SW480 (cell line): ENCODE measurements around the gene CAMTA1.

Experiments used
- DNase-seq: peaks from one replicate; pipeline ENCODE4 v3.0.0-alpha.2; 2016; ENCODE audit warnings: low spot score

The CAMTA1 gene

DNA sequence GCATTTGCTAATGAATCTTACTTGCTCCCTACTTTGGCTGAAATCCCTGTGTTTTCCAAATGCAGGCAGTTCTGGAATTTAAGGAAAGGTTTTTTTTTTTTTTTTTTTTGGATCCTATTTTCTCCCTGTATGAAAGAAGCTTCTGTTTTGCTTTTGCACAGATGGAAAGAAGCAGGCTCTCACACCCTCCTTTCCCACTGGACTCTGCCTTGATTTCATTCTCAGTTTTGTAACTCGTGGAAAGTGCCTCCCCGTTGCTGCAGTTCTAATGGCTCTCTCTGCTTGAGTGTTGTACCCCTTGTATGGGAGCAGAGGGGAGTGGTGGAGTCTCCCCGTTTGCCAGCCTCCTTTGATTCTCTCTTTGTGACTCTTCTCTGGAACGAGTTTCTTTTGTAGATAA is 291.9 kb downstream of the CAMTA1 start:
- no peak for DNase-seq

- DNase-seq = no peak
Observed at GRCh38 chr1:7077970-7078369, 292.7 kb downstream of the CAMTA1 start.

- DNase-seq = no peak
Observed at GRCh38 chr1:7079637-7080036, 294.4 kb downstream of the CAMTA1 start.

- DNase-seq = no peak
Observed at GRCh38 chr1:7084232-7084894, 299.1 kb downstream of the CAMTA1 start.

- no peak for DNase-seq
Observed at GRCh38 chr1:7085521-7085920, 300.3 kb downstream of the CAMTA1 start.

DNA sequence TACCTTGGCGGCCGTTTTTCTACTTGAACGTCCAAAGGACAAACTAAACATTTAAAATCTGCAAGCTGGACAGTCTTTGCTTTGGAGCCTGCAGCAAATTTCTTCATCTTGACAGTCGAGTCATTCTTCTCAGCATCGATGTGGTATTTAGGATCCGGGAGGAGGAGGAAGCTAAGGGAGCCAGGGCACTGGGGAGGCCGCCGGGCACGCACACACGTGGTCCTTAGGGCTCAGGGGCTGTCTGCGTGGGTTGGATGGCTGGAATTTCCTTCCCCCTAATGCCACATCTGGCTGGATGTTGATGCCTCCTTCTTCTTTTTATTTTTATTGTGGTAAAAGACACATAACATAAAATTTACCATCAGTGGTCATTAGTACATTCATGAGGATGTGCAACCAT is 300.9 kb downstream of the CAMTA1 start:
- DNase-seq = no peak

- DNase-seq = no peak
Observed at GRCh38 chr1:7087888-7088287, 302.6 kb downstream of the CAMTA1 start.

- no peak for DNase-seq
Observed at GRCh38 chr1:7089497-7089896, 304.2 kb downstream of the CAMTA1 start.

DNA sequence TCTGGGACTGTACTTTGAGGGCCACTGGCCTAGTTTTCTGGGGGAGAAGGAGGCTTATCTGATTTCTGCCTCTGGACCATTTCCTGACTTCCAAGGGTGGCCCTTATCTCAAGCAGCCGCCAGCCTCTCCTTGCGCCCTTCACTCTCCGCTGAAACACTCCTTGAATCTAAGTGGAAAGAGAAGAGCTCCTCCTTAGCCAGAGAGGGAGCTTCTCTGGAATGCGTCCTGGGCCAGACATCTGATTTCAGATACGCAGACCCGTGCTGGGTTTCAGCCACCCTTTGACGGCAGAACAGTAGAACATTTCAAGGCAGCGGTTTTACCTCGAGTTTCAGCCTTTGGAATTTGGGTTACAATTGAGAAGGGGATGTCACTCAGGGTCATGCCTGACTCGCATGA is 308.0 kb downstream of the CAMTA1 start:
- no peak for DNase-seq

- no peak for DNase-seq
Observed at GRCh38 chr1:7094086-7094485, 308.8 kb downstream of the CAMTA1 start.

DNA sequence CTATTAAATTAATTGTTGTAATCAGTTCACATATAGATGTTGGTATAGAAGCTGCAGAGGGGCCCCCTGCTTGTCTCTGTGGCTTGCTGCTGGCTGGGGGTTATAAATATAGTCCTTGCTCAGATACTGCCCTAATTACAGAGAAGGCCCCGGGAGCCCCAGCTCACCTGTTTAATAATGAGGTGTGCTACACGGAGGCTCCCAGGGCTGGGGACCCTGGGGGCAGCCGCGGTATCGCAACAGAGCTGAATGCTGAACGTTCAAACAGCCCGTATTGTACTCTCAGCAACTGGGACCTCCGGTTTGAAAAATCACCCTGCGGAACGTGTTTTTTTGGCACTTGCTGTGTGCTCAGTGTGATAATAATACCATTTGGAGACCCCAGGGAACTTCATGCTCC is 309.3 kb downstream of the CAMTA1 start:
- DNase-seq = no peak

GRCh38 chr1:7095343-7095964 is 310.2 kb downstream of the CAMTA1 start:
- no peak for DNase-seq

DNA sequence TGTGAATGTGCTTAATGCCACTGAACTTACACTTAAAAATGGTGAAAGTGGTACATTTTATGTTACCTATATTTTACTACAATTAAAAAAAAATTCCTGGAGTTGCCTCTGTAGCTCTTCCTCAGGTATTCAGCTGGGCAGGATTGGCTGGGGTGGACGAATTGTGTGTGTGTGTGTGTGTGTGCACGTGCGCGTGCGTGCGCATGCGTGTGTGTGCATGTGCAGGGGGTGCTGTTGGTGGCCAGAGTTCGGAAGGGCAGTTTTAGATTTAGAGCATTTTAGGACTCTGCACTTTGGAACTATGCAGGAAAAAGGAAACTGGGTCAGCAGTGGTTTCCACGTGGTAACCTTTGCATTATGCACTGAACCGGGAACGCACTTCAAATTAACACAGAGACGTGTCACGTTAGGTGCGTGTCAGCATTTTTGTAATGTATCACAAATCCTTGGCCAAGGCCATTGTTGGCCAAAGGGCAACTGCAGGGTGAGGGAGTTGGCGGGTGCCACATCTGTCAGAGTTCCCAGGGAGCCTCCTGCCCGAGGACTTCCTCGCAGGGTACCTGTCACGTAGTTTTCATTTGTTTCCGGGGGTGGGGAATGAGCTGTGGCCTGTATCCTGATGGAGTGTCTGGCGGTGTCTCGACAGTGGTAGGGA is 312.8 kb downstream of the CAMTA1 start:
- DNase-seq = no peak

DNA sequence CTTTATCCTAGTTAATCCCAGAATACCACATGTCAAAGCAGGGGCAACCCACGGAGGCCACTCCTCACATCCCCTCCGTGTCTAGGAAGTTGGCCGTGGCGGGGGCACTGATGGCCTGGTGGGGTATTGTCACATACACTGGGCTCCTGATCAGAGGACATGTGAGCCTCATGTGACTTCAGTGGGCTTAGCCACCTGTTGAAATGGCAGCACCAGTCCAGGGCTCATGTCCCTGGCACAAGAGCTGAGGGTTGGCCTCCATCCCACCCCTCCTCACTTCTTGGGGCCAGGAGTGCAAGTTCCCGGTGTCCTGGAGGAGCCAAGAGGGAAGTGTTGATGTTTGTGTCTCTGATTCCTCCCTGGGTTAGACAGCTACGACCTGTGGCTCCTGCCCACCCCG is 313.4 kb downstream of the CAMTA1 start:
- no peak for DNase-seq

DNA sequence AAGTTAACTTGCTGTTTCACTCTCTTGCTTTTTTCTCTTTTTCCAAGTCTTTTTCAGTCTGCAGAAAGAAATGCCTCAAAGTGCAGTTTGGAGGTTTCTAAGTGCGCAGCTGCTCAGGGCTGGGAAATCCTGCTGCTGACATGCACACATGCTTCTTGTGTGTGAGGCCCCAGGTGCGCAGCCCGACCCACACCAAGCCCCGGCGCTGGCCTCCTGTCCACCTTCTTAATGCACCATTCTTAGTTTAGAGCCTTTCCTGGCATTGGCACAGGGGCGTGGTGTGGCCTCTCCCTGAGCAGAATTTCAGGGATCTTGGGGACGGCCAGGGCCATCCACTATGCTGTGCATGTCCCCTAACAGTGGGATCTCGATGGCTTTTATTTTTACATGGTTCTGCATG is 315.2 kb downstream of the CAMTA1 start:
- DNase-seq = no peak

DNA sequence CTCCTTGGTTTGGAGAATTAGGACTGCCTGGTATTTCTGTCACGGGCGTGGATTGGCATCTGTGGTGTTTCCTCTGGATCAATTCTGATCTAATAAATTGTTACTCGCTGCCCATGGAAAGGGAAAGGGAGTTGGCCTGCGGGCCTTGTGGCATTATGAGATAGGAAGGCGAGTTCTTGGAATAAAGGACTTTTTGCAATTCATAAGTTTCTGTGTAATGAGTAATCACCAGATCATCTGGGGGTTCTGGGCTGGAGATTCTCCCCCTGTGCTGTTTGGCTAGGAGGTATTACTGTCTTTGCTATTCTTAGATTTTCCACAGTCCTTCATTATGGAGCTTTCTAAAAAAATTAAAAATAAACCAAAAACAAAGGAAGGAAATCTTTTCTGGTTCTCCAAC is 315.9 kb downstream of the CAMTA1 start:
- DNase-seq = no peak

- no peak for DNase-seq
Observed at GRCh38 chr1:7103361-7103782, 318.1 kb downstream of the CAMTA1 start.

DNA sequence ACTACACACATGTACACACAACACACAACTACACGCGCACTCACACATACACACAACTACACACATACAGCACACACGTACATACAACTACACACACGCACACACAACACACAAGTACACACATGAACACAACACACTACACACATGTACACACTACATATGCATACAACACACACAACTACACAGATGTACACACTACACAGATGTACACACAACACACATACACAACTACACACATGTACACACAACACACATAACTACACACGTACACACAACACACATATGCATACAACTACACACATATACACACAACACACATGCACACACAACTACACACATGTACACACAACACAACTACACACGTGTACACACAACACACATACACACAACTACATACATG is 318.6 kb downstream of the CAMTA1 start:
- no peak for DNase-seq

DNA sequence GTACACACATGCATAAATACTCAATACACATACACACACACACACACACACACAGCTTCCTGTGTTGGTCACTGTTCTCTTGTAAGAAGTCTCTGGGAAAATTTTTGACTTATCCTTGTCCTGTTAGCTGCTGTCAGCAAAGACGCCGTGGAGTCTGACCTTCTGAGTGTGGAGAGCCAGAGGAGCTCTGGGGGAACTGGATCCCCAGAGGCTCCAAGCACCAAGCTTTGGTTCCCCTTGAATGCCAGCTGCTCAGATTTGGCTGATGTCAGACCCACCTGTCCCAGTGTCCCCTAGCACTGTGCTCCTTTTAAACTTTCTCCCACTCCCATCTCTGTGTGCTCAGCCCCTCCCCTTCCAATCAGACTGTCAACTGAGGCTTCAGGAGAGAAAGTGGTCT is 319.1 kb downstream of the CAMTA1 start:
- DNase-seq = no peak

GRCh38 chr1:7105269-7105668 is 320.0 kb downstream of the CAMTA1 start:
- DNase-seq = no peak

- DNase-seq = no peak
Observed at GRCh38 chr1:7106442-7107108, 321.3 kb downstream of the CAMTA1 start.

DNA sequence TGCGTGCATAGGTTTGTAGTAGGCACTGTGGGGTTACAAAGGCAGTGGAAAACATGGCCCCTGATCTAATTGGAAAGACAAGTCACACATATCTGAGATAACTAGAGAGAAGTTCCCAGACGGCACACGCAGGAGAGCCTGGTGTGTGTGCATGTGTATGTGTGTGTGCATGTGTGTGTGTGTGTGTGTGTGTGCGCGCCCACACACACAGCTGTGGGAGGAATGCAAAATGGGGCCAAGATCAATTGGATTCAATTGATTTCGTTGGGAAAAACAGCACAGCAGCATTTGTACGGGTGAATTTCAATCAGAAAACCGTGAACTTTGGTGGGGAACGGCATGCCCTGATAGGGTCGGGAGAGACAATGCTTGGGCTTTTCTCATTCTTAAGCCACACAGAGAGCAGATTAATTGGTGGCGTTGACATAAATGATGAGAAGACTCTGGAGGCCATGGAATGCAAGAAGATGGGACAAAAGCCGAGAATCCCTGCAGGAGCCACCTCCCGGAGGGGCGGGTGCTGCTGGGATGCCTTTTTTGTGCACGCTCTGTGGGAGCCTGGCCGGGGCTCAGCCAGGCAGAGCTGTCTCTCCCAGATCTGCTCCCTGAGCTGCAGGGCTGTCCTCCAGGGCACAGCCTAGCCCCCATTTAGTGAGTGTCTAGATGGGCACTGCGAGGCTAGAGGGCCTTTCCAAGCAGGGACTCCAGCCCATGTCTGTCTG is 322.0 kb downstream of the CAMTA1 start:
- no peak for DNase-seq
